Measurements from ENCODE around the gene LMF1. TPM values are rescaled to one million over a fixed set of nuclear protein-coding genes. Genes with fewer than 3 reads are reported as not detected.

Gene LMF1
- total RNA-seq, result 100 to 1,000 TPM in 1 of 5 donors, 10 to 100 TPM in 3, 1 to 10 TPM in 1; 7.6 to 121 (median 13.0) TPM
- 10 to 100 TPM; 15.3 to 25.5 (median 16.3) TPM for polyA plus RNA-seq
- long read RNA-seq, donor 1, partial matches to known transcripts, result 0 of 3 reads
- long read RNA-seq, donor 1, other reads (novel, unspliced or antisense), result 0 of 3 reads
- long read RNA-seq, donor 2, partial matches to known transcripts, result 0 of 4 reads
- long read RNA-seq, donor 2, other reads (novel, unspliced or antisense), result 0 of 4 reads
- long read RNA-seq, donor 3, partial matches to known transcripts, result 0 of 1 reads
- long read RNA-seq, donor 3, other reads (novel, unspliced or antisense), result 0 of 1 reads
- long read RNA-seq, donor 4, result 0 reads
- long read RNA-seq, donor 5, partial matches to known transcripts, result 0 of 3 reads
- long read RNA-seq, donor 5, other reads (novel, unspliced or antisense), result 0 of 3 reads
- long read RNA-seq, donor 6, partial matches to known transcripts, result 0 of 5 reads
- long read RNA-seq, donor 6, other reads (novel, unspliced or antisense), result 0 of 5 reads
- long read RNA-seq, donor 7, partial matches to known transcripts, result 0 of 3 reads
- long read RNA-seq, donor 7, other reads (novel, unspliced or antisense), result 0 of 3 reads
- long read RNA-seq, donor 8, partial matches to known transcripts, result 0 of 3 reads
- long read RNA-seq, donor 8, other reads (novel, unspliced or antisense), result 0 of 3 reads
- long read RNA-seq, donor 9, partial matches to known transcripts, result 0 of 2 reads
- long read RNA-seq, donor 9, other reads (novel, unspliced or antisense), result 0 of 2 reads
- long read RNA-seq, donor 10, result 0 reads

GRCh38 chr16:970766-971581 is at the start of gene LMF1:
Gene LMF1 (minus strand): TSS chr16:970984. CDS start chr16:970980, 4 bp downstream.
- Histone ChIP-seq H3K9me3 (no peaks in the 10 kb centered on the region), H3K4me3 (peak within 1 kb of the TSS; percentile 77 to 99 (median 88)), H3K36me3 (peaks cover 0 to 26% (median 20%) of the 10 kb centered on the region in 4 donors), H3K27ac (peak within 1 kb of the TSS; percentile 79 to 90 (median 86)), H3K4me1 (peaks cover 13 to 27% (median 24%) of the 10 kb centered on the region in 4 donors), H3K27me3 (no peaks in the 10 kb centered on the region)
- intact Hi-C loops (cut with DNase I; ENCODE audit: low total_unique reads), result no loop called here
- peak; percentile 97 to 98 for DNase-seq
- 5 to 28% (median 6%) methylated on average over 13 to 71 of the region's 71 CpGs for WGBS, 5 donors
- TF ChIP-seq POLR2A (IDR thresholded peaks at IDR 0.05), result no peak
- peak in 1 of 3 donors; percentile 79 for TF ChIP-seq POLR2AphosphoS5 (IDR thresholded peaks at IDR 0.05)
- TF ChIP-seq, protein P1, sequence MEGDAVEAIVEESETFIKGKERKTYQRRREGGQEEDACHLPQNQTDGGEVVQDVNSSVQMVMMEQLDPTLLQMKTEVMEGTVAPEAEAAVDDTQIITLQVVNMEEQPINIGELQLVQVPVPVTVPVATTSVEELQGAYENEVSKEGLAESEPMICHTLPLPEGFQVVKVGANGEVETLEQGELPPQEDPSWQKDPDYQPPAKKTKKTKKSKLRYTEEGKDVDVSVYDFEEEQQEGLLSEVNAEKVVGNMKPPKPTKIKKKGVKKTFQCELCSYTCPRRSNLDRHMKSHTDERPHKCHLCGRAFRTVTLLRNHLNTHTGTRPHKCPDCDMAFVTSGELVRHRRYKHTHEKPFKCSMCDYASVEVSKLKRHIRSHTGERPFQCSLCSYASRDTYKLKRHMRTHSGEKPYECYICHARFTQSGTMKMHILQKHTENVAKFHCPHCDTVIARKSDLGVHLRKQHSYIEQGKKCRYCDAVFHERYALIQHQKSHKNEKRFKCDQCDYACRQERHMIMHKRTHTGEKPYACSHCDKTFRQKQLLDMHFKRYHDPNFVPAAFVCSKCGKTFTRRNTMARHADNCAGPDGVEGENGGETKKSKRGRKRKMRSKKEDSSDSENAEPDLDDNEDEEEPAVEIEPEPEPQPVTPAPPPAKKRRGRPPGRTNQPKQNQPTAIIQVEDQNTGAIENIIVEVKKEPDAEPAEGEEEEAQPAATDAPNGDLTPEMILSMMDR (IDR thresholded peaks at IDR 0.05), result no peak

GRCh38 chr16:1020091-1020399 is 49.3 kb upstream of the LMF1 start:
- intact Hi-C loops (cut with DNase I; ENCODE audit: low total_unique reads), result no loop called here
- no peaks in the 10 kb centered on the region for H3K36me3 ChIP-seq

DNA sequence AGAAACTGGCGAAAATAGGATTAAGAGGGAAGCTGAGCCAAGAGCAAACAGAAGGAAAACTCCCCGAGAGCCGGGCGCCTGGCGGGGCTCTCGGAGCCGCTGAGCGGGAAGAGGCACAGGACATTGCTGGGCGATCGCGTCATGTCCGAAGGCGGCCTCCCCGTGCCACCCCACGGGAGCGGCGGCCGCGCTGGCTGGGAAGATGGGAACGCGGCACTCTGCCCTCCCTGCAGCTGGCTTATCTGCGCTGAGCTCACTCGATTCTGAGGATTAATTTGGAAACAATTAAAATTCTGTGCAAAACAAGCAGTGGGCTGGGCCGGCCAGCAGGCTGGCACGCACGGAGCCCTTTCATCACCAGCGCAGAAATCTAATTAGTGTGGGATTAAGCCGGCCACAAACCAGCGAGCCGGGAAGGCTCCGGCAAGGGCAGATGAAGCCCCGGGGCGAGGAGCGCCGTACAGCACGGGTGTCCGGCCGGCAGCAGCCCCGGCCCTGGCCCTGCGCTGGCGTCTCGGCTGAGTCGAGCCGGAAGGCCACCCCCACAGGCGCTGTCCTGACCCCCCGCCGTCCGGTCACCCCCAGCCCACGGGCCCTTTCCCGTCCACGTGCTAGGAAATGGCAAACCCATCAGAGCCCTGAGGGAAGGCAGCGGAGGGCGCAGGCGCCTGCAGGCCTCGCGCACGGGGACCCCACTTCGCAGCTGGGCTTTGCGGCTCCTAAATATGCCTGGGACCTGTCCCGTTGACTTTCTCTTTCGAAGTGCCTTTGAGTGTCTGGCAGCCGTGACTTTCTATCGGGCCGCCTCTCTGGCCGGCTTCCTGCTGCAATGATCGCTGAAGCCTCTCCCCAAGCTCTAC is 48.7 kb upstream of the LMF1 start:
- 42 to 59% (median 45%) methylated on average over 52 to 66 of the region's 66 CpGs for WGBS, 5 donors
- no peaks in the 10 kb centered on the region for H3K36me3 ChIP-seq
- peaks cover 4 to 64% (median 44%) of the 10 kb centered on the region in 3 donors for H3K27me3 ChIP-seq
- peak in 1 of 2 donors; percentile 84 for DNase-seq
- TF ChIP-seq POLR2AphosphoS5 (IDR thresholded peaks at IDR 0.05), result no peak
- TF ChIP-seq, protein P1 (IDR thresholded peaks at IDR 0.05), result peak in 1 of 7 experiments; percentile 4
- intact Hi-C loops (cut with DNase I; ENCODE audit: low total_unique reads), result no loop called here
- peaks cover 0 to 12% (median 4%) of the 10 kb centered on the region in 4 donors for H3K4me1 ChIP-seq
- peak overlapping the region; percentile 4 to 13 (median 6) for H3K4me3 ChIP-seq
- peak overlapping the region in 3 of 5 donors; percentile 1 to 51 (median 49) for H3K27ac ChIP-seq
- no peaks in the 10 kb centered on the region for H3K9me3 ChIP-seq

More at GRCh38 chr16:1020091-1020399, 49.3 kb upstream of the LMF1 start:
- peak overlapping the region in 2 of 4 donors; percentile 4 to 8 for H3K4me3 ChIP-seq
- 40 to 64% (median 47%) methylated on average over 4 to 11 of the region's 11 CpGs; no CpG with 5 or more reads in 1 of the 5 donors for WGBS, 5 donors
- DNase-seq, result no peak
- TF ChIP-seq, protein P1 (IDR thresholded peaks at IDR 0.05), result no peak
- TF ChIP-seq POLR2AphosphoS5 (IDR thresholded peaks at IDR 0.05) (no peak), EP300 (IDR thresholded peaks at IDR 0.05) (no peak), POLR2A (IDR thresholded peaks at IDR 0.05) (no peak)
- H3K9me3 ChIP-seq, result no peaks in the 10 kb centered on the region
- peak overlapping the region in 1 of 5 donors; percentile 49 for H3K27ac ChIP-seq
- H3K27me3 ChIP-seq, result peaks cover 4 to 70% (median 44%) of the 10 kb centered on the region in 3 donors
- peaks cover 0 to 12% (median 4%) of the 10 kb centered on the region in 4 donors for H3K4me1 ChIP-seq
